ENCODE data around the gene BCL7C. TPM values are rescaled to one million over a fixed set of nuclear protein-coding genes. Genes with fewer than 3 reads are reported as not detected.
A peak's percentile ranks its signal among the peaks of the same experiment; 100 is the strongest.

The BCL7C gene
- total and polyA plus RNA-seq, 2 of the 4 experiments (the other 2 are of a cell fraction) = 32.3 to 34.9 TPM

DNA sequence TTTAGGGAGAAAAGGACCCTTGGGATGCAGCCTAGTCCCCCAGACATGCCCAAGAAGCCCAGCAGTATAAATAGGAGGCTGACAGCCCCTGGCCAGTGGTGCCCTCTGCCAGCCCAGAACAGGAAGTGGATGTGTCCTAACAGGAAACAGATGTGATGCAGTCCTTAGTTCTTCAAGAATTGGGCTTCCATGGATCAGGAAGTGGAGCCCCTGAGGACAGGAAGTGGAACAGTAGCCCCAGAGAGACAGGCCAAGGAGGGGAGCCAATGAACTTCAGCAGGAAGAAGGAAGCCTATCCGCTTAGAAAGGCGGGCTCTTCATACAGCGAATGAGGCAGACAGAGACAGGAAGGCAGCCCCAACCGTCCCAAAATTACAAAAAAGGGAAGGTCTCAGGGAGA is 9.7 kb upstream of the BCL7C start:
- peak overlapping the region; percentile 86 to 95; a peak in 3 of 4 replicates for H4K8ac ChIP-seq (ENCODE audit: low read depth in 2 of 2, low read length in 2 of 2)
- ChIA-PET POLR2A (ENCODE audit: unreplicated experiment) (no interaction called here), CTCF (no interaction called here)
- H3K4ac ChIP-seq (ENCODE audit: low read depth, low read length) = peak overlapping the region; percentile 4; the same call in 1 of the 2 replicates
- H4K5ac ChIP-seq (ENCODE audit: low read depth, low read length) = no peak overlapping the region
- 100% methylated on average over 1 of the region's 4 CpGs; no CpG with 5 or more reads in 1 of the 2 experiments for WGBS, 2 experiments (ENCODE audit: extremely low coverage in 2 of 2, insufficient read length in 1 of 2)
- H4K20me1 ChIP-seq (ENCODE audit: insufficient read depth, low read length) = no peaks in the 10 kb centered on the region
- H3K9me1 ChIP-seq (ENCODE audit: insufficient read depth, low read length) = peaks cover 8% of the 10 kb centered on the region; the same call in 1 of the 2 replicates
- H3K56ac ChIP-seq (ENCODE audit: extremely low read depth, insufficient read depth, low read length) = no peak overlapping the region
- intact Hi-C loops (cut with micrococcal nuclease) = no loop called here
- BruUV-seq (replicated peaks) = no TSS peak
- in situ Hi-C loops (cut with MboI; ENCODE audit: low sequenced_read_pairs) = no loop called here
- dilution Hi-C loops (cut with HindIII; ENCODE audit: low sequenced_read_pairs, unreplicated experiment) = no loop called here
- H3K27ac ChIP-seq (ENCODE audit: insufficient read depth, low read length) = no peak overlapping the region
- H3K9ac ChIP-seq (ENCODE audit: low read depth, low read length) = no peak overlapping the region
- DNase-seq (no peak), ATAC-seq (ENCODE audit: low read depth) (no peak)
- H3K4me3 ChIP-seq (ENCODE audit: insufficient read depth, low read depth, low read length) = no peak overlapping the region
- H2BK20ac ChIP-seq (ENCODE audit: low read depth, low read length) = no peak overlapping the region
- H3K4me1 ChIP-seq (ENCODE audit: control insufficient read depth, insufficient read depth, low read length) = peaks cover 4% of the 10 kb centered on the region; the same call in 1 of the 2 replicates
- peak overlapping the region; percentile 52 for H2AK9ac ChIP-seq (replicated peaks; ENCODE audit: low read depth, low read length, poor library complexity)
- H2BK5ac ChIP-seq (ENCODE audit: low read depth, low read length, poor library complexity, severe bottlenecking) = no peak overlapping the region
- H3K18ac ChIP-seq (ENCODE audit: low read depth, low read length) = no peak overlapping the region
- H2BK120ac ChIP-seq (ENCODE audit: low read depth, low read length) = no peak overlapping the region
- H2BK15ac ChIP-seq (ENCODE audit: low read depth, low read length) = no peak overlapping the region
- no peak overlapping the region for H3K4me2 ChIP-seq (ENCODE audit: low read depth, low read length)
- H3K36me3 ChIP-seq (ENCODE audit: control insufficient read depth, insufficient read depth, low read length) = no peaks in the 10 kb centered on the region
- H3K23ac ChIP-seq (ENCODE audit: low read depth, low read length) = no peak overlapping the region
- 0 out of 2 replicates have a peak overlapping the region, but pooled peaks have one; percentile 27 for H2AK5ac ChIP-seq (ENCODE audit: low read depth, low read length)
- H3K14ac ChIP-seq (replicated peaks; ENCODE audit: low read depth, low read length) = 0 out of 2 replicates have a peak overlapping the region, but pooled peaks have one; percentile 39
- no peaks in the 10 kb centered on the region for H3K9me3 ChIP-seq (ENCODE audit: control insufficient read depth, insufficient read depth, low read length)
- H2AFZ ChIP-seq (replicated peaks; ENCODE audit: low read length, poor library complexity) = peak overlapping the region; percentile 62
- no peaks in the 10 kb centered on the region for H3K27me3 ChIP-seq (ENCODE audit: control insufficient read depth, insufficient read depth, low read length)
- peak overlapping the region; percentile 9; the same call in 1 of the 2 replicates for H4K91ac ChIP-seq (ENCODE audit: insufficient read depth, low read depth, low read length)
- H3K79me1 ChIP-seq (ENCODE audit: low read depth in 1 of 2, low read length in 2 of 2) = peaks cover 3 to 16% of the 10 kb centered on the region in 2 experiments; a peak in 2 of 4 replicates
- TF ChIP-seq SMC3 (IDR thresholded peaks at IDR 0.05; ENCODE audit: low read depth, low read length) (no peak), MXI1 (IDR thresholded peaks at IDR 0.05; ENCODE audit: borderline replicate concordance, low read depth, low read length) (no peak), CEBPB (IDR thresholded peaks at IDR 0.05; ENCODE audit: low read depth, low read length) (no peak), FOS (IDR thresholded peaks at IDR 0.05; ENCODE audit: low read depth, low read length) (no peak), POLR2A (IDR thresholded peaks at IDR 0.05; ENCODE audit: low read depth, low read length) (no peak), NFE2L2 (IDR thresholded peaks at IDR 0.05; ENCODE audit: low read depth, low read length) (no peak), BHLHE40 (IDR thresholded peaks at IDR 0.05; ENCODE audit: low read depth, low read length) (no peak), MAFK (IDR thresholded peaks at IDR 0.05; ENCODE audit: low read depth, low read length) (no peak), CHD1 (IDR thresholded peaks at IDR 0.05; ENCODE audit: low read depth, low read length) (no peak), RFX5 (IDR thresholded peaks at IDR 0.05; ENCODE audit: low read depth, low read length) (no peak), RAD21 (IDR thresholded peaks at IDR 0.05; ENCODE audit: low read length) (no peak), RCOR1 (IDR thresholded peaks at IDR 0.05; ENCODE audit: insufficient replicate concordance, low read length) (no peak), MAZ (IDR thresholded peaks at IDR 0.05; ENCODE audit: borderline replicate concordance, low read depth, low read length) (no peak)
- TF ChIP-seq, protein P1, sequence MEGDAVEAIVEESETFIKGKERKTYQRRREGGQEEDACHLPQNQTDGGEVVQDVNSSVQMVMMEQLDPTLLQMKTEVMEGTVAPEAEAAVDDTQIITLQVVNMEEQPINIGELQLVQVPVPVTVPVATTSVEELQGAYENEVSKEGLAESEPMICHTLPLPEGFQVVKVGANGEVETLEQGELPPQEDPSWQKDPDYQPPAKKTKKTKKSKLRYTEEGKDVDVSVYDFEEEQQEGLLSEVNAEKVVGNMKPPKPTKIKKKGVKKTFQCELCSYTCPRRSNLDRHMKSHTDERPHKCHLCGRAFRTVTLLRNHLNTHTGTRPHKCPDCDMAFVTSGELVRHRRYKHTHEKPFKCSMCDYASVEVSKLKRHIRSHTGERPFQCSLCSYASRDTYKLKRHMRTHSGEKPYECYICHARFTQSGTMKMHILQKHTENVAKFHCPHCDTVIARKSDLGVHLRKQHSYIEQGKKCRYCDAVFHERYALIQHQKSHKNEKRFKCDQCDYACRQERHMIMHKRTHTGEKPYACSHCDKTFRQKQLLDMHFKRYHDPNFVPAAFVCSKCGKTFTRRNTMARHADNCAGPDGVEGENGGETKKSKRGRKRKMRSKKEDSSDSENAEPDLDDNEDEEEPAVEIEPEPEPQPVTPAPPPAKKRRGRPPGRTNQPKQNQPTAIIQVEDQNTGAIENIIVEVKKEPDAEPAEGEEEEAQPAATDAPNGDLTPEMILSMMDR (conservative IDR thresholded peaks at IDR 0.05; ENCODE audit: low read depth, low read length) = no peak
- TF ChIP-seq, protein P2, sequence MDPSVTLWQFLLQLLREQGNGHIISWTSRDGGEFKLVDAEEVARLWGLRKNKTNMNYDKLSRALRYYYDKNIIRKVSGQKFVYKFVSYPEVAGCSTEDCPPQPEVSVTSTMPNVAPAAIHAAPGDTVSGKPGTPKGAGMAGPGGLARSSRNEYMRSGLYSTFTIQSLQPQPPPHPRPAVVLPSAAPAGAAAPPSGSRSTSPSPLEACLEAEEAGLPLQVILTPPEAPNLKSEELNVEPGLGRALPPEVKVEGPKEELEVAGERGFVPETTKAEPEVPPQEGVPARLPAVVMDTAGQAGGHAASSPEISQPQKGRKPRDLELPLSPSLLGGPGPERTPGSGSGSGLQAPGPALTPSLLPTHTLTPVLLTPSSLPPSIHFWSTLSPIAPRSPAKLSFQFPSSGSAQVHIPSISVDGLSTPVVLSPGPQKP (IDR thresholded peaks at IDR 0.05; ENCODE audit: borderline replicate concordance, low read depth, low read length) = no peak
- TF ChIP-seq, protein P3, sequence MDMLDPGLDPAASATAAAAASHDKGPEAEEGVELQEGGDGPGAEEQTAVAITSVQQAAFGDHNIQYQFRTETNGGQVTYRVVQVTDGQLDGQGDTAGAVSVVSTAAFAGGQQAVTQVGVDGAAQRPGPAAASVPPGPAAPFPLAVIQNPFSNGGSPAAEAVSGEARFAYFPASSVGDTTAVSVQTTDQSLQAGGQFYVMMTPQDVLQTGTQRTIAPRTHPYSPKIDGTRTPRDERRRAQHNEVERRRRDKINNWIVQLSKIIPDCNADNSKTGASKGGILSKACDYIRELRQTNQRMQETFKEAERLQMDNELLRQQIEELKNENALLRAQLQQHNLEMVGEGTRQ (IDR thresholded peaks at IDR 0.05; ENCODE audit: low read depth, low read length) = no peak
